HG03139 (cell line): ENCODE results near the gene SHISA5.
"Not testable (repeated sequence)": the region's sequence is repeated elsewhere in the genome, so short reads cannot be mapped to it uniquely, and the experiment has no call there.

Experiments
- ATAC-seq: cut with Tn5 transposase; IDR thresholded peaks from one replicate; pipeline ENCODE4 v1.9.1; 2021; ENCODE audit not compliant: unreplicated experiment

SHISA5 gene

DNA sequence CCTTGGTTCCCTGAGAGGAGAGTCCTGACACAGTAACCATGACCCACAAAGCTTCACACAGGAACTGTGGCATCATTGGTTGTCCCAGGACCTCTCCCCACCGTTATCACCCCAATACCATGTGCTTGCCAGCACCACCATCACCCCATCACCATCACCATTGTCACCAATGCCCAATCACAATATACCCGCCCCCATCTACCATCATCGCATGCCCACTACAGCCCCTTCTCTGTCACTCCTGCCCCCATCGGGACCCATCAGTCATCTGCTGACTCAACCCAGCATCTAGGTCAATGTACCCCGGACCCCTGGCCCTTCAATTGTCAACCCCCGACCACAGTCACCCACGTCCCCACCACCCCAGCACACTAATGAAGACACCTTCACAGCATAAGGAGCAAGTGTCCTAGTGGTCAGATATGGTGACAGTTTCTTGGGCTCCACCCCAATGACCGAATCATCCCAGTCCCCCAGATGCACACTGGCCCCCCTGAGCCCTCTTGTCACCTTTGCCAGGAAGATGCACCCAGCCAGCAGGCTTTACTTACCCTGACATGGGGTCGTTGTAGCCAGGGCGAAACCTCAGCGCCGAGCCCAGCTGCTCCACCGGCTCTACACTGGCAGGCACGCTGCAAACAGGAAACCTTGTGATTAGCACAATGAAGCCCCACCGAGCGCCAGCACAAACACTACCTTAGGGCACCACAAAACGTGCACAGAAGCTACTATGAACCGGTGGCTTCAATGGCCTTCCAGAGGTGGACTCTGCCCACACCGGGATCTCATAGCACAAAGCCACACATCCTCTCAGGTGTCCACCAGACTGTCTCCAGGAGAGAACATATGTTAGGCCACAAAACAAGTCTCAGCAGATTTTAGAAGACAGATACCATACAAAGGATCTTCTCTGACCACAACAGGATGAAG is 25.1 kb downstream of the SHISA5 start:
- ATAC-seq = no peak

- no peak for ATAC-seq
Measured at GRCh38 chr3:48477959-48478520, 25.9 kb downstream of the SHISA5 start.

GRCh38 chr3:48476426-48477053 is 27.4 kb downstream of the SHISA5 start:
- no peak for ATAC-seq

- no peak for ATAC-seq
Measured at GRCh38 chr3:48475188-48475587, 28.8 kb downstream of the SHISA5 start.

DNA sequence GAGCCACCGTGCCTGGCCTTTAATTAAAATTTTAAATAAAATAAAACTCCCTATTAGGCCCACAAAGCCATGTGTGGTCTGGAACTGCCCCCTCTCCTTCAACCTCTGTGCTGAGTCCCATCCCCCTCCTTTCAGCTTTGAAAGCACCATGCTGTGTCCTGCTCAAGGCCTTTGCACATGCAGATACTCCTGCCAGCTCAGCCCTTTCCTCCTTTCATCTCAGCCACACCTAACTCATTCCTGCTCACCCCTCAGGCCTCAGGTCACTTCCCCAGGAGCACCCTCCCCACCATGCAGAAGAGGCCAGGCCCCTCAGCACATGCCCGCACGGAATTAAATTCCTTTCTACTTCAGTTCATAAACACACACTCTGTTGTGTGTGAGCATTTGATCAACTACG is 29.4 kb downstream of the SHISA5 start:
- no peak for ATAC-seq

DNA sequence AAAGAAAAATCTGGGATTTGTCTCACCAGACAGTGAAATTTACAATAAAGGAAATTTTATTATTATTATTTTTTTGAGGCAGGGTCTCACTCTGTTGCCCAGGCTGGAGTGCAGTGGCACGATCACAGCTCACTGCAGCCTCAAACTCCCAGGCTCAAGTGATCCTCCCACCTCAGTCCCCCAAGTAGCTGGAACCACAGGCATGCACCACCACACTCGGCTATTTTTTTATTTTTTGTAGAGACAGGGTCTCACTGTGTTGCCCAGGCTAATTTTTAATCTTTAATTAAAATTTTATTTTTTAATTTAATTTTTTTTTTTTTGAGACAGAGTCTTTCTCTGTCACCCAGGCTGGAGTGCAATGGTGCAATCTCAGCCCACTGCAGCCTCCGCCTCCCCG is 29.9 kb downstream of the SHISA5 start:
- ATAC-seq = not testable (repeated sequence)

- ATAC-seq = no peak
Measured at GRCh38 chr3:48473617-48473952, 30.4 kb downstream of the SHISA5 start.

- peak; percentile 77 for ATAC-seq
Measured at GRCh38 chr3:48472923-48473616, 30.9 kb downstream of the SHISA5 start.

GRCh38 chr3:48472673-48472922 is 31.4 kb downstream of the SHISA5 start:
- ATAC-seq = no peak

- ATAC-seq = no peak
Measured at GRCh38 chr3:48470286-48470685, 33.7 kb downstream of the SHISA5 start.

DNA sequence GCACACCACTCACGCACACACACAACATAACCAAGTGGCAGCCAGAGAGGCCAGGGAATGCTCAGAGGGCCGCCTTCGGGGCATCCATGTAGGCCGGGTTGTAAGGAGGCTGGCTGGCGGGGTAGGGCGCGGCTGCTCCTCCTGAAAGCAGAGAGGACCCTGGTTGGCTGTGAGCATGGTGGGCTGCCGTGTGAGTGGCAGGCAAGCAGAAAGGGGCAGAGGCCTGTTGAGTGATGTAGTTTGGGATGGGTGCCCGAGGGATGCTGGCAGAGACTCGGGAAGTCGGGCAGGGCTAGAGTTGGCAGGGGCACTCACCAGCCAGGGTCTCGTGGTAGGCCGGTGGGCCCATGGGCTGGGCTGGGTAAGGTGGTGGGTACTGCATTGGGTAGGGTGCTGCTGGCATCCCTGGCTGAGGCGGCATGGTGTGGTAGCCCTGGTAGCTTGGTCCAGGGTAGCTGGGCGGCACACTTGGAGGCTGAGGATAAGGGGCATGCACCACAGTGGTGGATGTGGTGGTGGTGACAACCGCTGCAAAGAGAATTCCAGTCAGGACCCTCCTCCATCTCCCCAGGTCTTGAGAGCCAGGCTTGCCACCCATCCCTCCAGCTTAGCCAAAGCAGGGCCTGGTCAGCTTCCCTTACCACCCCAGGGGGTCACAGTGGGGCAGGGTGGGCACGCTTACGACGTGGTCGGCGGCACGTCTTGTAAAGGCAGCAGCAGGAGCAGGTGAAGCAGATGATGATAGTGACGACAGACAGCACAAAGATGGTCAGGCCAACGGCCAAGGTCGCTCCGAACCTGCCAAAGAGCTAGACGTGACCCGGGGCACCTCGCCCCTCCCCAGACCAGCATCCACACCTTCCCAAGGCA is 34.7 kb downstream of the SHISA5 start:
- no peak for ATAC-seq

GRCh38 chr3:48468329-48468731 is 35.6 kb downstream of the SHISA5 start:
- no peak for ATAC-seq

- no peak for ATAC-seq
Measured at GRCh38 chr3:48467473-48468267, 36.3 kb downstream of the SHISA5 start.

GRCh38 chr3:48467110-48467454 is 36.9 kb downstream of the SHISA5 start:
- ATAC-seq = no peak

GRCh38 chr3:48466386-48467109 is 37.4 kb downstream of the SHISA5 start:
- ATAC-seq = no peak

- peak; percentile 66 for ATAC-seq
Measured at GRCh38 chr3:48465531-48466378, 38.2 kb downstream of the SHISA5 start.

GRCh38 chr3:48465237-48465530 is 38.8 kb downstream of the SHISA5 start:
- no peak for ATAC-seq

- no peak for ATAC-seq
Measured at GRCh38 chr3:48464713-48465221, 39.2 kb downstream of the SHISA5 start.

GRCh38 chr3:48463703-48464102 is 40.3 kb downstream of the SHISA5 start:
- no peak for ATAC-seq
